HUDEP-2 (cell line): ENCODE data around the gene BRAT1.
A peak's percentile ranks its signal among the peaks of the same experiment; 100 is the strongest.
"Not testable (repeated sequence)": the region's sequence is repeated elsewhere in the genome, so short reads cannot be mapped to it uniquely, and the experiment has no call there.

Source experiments
- DNase-seq, 76 experiments: peaks; one replicate each; lab custom pipeline; 2025; ENCODE audit not compliant: unreplicated experiment in 76 of 76; lab: John Stamatoyannopoulos, UW

Gene BRAT1

DNA sequence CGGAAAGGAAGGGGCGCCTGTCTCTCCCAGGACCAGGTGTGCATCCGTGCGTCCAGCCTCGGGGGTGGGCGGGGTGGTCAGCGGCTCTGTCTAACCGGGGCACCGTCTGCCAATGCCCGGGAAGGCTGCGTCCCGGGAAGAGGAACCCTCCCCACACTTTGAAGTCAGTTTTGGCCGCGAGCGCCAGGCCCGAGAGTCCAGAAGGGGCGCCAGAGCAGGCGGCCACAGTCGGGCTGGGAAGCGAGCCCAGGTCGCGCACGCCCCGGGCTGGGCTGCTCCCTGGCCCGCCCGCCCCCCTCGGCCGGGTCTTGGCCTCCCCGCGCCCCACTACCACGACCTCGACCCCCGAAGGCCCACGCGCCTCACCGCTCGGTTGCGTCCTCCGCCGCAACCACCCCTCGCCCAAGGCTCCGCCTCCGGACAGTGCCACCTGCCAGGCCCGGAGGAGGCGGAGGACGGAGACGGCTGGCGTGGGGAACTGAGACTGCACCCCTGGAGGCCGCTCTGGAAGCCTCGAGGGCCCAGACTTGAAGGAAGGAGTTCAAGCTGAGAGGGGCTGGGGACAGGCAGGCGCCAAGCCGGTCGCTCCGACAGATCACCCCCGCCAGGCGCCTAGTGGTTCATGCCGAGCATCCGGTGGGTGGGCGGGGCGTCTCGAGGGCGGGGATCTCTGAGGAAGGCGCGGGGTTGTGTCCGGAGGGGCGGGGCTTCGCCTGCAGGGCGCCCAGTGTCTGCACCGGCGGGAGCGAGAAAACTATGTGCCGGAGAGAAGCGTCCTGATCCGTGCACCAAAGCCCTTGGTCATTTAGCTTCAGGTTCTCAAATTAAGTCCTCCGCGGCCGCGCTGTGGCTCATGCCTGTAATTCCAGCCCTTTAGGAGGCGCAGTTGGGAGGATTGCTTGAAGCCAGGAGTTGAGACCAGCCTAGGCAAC, at the start of gene BRAT1:
BRAT1 (minus strand) TSS at position 404 of the 932 bp plus-strand sequence. CDS start 1,093 bp downstream, outside the sequence.
- peak; percentile 43 to 99 (median 92) for DNase-seq

DNA sequence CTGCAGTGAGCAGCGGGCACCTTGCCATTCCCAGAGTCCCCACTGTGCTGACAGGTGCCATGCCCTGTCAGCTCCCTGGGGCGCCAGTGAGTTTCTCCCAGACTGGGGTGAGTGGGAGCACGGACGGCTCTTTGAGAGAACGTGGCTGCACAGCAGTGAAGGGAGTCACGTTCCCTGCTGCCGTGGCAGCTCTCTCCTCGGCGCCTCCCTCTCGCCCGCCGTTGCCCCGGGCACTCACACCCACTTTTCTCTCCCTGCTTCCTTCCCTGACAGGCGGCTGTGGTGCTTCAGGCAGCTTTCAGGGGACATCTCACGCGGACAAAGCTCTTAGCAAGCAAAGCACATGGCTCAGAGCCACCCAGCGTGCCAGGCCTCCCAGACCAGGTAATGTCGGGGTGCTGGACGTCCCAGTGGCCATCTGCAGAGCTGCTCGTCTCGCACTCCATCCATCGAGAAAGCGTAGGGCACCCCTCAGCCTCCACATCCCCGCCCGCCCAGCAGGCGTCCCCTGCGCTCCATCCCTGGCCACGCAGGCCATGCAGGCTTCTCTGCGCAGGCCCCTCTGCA, 49.4 kb upstream of the BRAT1 start:
- no peak for DNase-seq

DNA sequence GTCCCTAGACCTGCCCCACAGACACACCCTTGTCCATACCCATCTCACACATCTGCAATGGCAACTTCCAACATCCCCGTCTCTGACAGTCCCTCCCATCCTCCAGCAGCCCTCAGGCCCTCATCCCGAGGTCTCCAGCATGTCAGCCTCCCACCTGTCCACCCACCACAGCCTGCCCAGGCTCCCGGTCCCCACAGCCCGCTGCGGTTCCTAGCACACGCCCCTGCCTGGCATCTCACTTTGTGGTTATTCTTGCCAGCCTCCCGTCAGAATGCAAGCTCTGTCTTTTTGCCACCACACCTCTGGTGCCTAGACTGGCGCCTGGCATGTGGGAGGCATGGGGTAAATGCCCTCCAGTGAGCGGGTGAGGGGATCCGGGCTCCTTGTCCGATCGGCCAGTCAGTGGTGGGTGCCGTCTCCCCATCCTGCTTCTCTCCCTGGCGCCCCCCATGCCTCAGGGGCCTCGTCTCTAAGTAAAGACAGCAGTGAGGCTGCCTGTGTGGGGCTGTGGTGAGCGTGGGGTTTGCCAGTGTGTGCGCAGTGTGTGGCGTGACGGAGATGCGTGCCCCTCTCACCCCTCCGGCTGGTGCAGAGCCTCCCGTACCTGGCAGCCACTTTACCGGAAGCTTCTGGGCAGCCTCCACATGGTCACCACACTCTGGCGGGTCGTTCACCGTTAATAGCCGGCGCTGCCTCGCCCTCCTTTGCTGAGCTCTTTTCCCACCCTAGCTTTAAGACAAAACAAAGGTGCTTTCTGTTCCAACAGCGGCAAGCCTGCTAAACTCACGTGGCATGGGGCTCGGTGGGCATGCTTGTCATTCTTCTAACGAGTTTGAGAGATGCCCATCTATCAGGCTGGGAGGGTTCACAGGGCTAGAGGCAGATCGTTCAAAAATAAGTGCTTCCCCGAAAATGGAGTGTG, 48.0 kb upstream of the BRAT1 start:
- no peak for DNase-seq

DNA sequence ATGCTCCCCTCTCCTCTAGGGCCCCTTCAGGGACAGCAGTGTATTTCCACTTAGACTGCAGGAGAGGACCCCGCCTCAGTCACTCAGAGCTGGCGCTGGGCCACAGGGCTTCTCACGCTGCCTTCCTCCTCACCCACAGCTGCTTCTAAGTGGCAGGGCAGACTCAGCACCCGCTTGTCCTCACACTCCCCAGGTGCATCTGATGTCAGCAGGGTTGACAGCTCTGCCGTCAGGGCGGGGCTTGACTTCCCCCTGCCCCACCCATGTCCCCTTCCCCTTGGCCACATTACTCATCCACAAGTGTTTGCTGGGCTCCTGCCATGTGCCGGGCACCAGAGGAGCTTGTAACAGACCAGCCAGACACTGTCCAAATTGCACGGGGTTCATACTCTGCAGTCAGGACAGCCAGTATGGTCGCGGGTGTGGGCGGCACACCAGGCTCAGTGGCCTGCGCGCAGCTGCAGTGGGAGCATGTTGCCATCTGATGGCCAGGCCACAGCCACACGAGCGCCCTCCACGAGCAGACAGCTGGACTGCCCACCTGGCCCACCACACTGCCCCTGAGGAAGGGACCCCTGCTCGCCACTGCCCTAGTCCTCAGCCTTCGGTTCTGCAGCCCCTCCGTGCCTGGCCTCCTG, 47.2 kb upstream of the BRAT1 start:
- DNase-seq, result peak in 1 of 76 experiments; percentile 9

DNA sequence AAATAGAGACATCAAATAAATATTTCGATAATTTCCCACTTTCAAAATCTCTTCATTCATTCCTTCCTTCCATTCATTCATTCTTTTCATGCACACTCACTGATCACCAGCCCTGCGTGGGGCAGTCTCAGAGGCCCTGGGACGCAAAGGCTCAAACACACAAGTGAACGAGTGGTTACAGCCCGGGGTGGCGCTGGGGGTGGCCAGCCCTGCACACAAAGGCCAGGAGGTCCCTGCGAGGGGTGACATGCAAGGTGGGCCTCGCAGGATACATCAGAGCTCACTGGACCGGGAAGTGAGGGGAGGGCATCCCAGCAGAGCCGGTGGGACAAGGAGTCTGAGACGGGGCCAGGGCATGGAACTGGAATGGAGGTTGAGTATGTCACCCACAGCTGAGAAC, 46.6 kb upstream of the BRAT1 start:
- no peak for DNase-seq

DNA sequence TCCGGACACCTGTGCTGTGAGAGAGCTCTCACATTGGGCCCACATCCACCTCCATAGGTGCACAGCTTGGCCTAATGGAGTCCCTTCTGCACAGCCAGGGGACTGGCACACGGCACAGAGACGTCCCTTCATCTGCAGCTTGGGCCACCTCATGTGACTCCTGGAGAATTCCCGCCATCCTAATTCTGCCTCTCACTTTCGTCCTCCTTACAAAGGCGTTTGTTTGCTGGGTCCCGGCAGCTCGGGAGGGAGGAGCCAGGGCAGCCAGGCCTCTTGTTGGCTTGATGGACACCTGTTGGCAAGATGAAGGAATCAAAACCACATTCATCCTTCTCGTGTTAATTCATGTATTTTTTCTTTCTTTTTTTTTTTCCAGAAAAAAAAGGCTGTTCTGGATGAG, 45.7 kb upstream of the BRAT1 start:
- no peak for DNase-seq

DNA sequence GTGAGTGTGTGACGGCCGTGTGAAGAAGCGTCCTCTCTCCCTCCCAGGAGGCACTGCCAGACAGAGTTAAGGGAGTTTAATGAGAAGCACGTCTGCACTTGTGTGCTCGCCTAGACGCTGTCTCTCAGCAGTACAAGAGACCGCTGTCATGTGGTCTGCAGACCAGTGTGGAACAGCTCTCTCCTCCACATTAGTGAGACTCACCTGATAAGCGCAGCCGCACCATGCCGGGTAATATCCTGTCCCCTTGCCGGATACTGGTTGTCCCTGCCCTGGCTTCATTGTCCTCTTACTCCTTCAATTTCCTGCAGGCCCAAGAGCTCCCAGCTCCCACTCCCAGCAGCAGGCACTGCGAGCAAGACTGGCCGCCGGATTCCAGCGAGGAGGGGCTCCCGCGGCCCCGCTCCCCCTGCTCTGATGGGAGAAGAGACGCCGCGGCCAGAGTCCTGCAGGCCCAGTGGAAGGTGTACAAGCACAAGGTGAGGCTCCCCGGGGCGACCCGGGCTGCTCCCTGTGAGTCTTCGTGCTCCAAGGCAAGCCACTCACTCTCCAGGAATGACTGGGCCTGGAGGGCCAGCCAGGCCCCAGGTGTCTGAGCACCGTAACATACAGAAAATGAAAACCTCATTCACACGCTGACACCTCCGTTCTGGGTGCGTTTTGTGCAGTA, 43.0 kb upstream of the BRAT1 start:
- DNase-seq, result no peak

DNA sequence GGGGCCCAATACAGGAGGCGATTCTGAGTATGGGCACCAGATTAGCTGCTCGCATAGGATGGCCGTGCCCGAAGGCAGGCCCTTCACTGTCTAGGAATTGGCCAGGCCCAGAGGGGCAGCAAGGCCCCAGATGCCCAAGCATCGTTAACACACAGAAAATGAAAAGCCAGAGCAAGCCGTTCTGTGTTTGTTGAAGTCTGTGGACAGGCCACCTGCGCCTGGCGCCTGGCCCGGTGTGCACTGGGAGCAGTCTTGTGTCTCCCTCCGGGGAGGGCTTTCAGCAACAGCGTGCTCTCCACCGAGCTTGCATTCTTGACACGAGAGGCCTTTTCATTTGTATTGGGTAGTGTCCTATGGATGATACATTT, 41.9 kb upstream of the BRAT1 start:
- no peak for DNase-seq

DNA sequence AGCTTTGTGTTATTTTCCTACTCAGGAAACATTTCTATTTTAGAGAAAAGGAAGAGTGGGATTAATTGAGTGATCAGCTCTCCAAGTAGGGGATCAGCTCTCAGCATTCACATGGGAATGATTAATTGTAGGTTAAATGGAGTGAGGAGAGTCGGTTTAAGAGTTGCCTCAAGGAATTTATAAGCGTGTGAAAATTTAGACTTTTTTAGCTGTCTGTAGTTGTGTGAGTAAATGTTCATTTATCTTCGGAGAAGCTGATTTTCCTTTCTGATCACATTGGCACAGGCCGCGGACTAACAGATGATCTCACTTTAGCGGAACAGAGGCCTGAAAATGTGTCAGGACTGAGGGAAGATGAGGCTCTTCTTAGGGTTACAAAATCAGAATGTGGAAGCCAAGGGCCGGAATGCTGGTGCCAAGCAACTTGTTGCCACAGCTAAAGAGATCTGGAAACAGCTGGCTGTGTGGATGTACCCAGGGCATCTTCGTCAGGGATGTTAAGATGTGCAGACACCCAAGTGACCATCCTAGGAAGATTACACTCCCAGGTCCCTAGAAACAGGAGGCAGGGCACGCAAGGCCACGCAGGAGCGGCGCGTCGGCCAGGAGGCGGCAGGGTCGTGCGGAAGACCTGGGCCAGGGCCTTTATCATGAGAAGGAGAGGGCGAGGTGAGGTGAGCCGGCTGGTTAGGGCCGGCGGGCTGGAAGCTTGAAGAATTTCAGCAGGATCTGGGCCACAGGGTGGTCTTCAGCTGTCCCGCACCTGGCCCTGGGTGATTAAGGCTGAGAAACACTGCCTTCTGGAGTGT, 41.3 kb upstream of the BRAT1 start:
- DNase-seq, result no peak

DNA sequence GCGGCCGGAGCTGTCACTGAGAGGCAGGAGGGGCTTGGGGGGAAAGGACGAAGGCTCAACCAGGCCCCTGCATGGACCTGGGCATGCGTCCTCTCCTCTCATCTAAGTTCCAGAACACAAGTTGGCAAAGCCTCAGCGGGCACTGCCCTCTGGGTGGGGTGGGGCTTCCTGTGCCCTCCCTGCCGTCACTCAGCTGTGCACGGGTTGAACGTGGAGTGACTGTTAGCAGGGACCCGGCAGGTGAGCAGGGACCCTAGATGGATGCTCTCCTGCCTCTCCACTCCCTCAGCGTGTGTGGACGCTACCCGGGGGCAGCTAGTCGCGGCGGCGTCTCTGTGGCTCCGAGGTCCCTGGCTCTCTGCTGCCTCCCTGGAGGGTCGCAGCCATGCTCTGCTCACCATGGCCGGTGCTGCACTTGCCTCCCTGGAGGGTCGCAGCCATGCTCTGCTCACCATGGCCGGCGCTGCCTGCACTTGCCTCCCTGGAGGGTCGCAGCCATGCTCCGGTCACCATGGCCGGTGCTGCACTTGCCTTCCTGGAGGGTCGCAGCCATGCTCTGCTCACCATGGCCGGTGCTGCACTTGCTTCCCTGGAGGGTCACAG, 40.0 kb upstream of the BRAT1 start:
- no peak for DNase-seq

DNA sequence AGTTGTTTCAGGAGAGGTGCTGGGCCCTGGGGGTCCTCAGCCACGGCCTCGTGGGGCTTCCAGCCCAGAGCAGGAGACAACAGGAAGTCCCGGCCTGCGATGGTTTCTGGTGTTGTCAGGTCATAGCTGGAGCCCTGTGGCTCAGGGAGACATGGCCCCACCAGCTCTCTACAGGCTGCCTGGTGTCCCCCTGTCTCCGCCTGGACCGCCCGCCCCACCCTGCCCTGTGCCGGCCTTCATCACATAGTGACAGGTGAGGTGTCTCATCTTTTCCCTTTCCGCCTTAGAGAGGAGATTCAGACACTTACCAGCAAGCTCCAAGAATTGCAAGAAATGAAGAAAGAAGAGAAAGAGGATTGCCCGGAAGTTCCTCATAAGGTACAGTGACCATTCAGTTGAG, 39.3 kb upstream of the BRAT1 start:
- no peak for DNase-seq

DNA sequence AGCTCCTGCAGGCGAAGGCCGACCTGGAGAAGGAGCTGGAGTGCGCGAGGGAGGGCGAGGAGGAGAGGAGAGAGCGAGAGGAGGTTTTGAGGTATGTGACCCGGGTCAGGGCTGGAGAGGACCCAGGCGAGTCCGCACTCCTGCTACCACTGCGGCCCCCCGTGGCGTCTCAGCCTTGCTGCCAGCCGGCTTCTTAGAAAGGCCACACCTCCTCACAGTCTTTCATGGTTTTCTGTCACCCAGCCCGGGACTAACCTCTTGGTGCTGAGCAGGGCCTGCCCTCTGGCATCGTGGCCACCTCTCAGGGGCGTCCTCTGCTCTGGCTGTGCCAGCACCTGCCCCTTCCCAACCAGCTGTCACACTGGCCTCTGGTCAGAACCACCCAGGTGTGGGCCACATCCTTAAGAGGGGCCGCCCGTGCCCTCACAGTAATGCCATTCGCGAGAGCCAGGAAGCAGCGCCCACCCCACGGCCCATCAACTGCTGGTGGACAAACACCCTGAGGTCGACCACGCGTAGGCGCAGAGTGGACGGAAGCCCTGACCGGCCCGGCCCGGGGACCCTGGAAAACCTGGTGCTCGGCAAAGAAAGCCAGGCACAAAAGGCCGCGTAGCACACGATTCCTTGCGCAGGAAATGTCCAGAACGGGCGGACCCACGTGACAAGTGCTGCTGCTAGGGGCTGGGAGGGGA, 37.9 kb upstream of the BRAT1 start:
- DNase-seq, result no peak

DNA sequence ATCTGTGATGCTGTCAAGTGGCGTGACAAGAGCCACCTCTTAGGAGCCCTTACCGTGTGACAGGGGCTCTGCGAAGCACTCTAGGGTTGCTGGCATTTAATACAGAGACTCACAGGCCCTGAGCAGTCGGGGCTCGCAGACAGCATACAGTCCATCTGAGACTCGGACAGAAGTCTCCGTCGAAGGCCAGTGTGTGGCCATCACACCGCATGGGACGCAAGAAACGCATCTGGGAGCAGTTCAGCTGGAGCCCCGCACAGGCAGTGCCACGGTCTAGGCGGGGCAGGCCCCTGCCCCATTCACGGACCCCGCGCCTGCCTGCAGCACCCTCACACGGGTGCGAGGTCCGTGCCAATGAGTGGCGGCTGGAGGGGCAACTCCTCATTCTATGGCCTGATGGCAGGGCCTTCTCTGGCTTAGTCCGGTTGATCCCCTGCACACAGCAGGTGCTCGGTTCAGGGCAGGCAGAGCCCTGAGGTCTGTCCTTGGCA, 37.1 kb upstream of the BRAT1 start:
- DNase-seq, result no peak

DNA sequence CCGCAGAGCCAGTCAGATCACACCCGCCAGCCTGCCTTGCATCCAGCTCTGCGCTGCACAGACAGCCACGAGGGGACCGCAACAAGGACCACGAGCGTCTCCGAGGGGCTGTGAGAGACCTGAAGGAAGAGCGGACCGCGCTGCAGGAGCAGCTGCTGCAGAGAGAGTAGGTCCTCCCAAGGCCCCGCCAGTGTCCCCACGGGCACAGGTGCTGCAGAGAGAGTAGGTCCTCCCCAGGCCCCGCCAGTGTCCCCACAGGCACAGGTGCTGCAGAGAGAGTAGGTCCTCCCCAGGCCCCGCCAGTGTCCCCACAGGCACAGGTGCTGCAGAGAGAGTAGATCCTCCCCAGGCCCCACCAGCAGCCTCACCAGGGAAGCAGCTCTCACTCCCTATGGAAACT, 34.6 kb upstream of the BRAT1 start:
- not testable (repeated sequence) for DNase-seq

DNA sequence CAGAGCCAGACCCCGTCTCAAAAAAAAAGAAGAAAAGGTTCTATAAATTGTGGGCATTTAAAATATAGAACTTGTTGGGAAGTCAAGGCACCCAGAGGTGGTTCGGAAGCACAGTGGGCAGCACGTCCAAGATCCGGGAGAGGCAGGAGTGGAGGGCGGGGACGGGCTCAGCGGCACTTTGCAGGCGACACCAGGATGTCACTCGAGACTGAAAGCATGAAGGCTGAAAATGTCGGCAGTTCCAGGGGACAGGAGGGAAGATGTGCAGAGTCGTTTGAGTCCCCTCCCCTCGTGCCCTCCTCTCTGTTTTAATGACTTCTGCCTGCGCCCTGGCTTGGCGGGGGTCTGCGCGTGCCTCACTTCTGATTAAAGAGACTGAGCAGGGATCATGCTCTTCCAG, 34.0 kb upstream of the BRAT1 start:
- DNase-seq, result no peak

DNA sequence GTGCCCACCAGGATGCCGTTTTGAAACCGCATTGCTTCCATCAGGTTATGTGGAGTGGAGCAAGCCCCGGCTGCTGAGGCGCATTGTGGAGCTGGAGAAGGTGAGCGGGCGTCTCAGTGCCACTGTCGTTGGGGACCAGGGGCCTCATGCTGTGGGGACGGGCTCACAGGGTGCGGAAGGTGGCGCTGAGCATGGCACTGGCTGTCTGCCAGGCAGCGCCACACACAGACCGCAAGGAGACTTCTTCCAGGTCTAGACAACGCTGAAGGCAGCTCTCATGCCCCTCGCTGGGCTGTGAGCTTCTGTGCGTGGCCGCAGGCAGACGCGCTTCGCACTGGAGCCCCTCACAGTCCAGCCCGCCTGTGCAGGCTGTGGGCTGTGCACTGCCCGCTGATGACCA, 32.5 kb upstream of the BRAT1 start:
- DNase-seq, result no peak

DNA sequence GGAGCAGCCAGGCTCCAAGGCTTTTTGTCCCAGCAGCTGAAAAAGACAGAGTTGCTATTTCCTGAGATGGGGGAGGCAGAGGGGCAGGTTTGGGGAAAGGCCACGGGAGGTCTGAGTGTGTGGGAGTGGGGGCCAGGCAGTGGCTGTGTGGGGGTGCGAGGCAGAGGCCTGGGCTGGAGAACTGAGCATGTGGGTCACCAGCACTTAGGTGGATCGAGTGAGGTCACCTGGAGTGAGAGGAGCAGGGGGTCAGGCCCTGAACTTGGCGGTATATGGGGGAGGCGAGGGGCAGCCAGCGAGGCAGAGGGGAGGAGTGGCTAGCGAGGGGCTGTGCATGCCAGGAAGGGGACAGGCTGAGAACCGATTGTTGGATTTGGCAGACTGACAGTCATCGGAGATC, 31.8 kb upstream of the BRAT1 start:
- no peak for DNase-seq

DNA sequence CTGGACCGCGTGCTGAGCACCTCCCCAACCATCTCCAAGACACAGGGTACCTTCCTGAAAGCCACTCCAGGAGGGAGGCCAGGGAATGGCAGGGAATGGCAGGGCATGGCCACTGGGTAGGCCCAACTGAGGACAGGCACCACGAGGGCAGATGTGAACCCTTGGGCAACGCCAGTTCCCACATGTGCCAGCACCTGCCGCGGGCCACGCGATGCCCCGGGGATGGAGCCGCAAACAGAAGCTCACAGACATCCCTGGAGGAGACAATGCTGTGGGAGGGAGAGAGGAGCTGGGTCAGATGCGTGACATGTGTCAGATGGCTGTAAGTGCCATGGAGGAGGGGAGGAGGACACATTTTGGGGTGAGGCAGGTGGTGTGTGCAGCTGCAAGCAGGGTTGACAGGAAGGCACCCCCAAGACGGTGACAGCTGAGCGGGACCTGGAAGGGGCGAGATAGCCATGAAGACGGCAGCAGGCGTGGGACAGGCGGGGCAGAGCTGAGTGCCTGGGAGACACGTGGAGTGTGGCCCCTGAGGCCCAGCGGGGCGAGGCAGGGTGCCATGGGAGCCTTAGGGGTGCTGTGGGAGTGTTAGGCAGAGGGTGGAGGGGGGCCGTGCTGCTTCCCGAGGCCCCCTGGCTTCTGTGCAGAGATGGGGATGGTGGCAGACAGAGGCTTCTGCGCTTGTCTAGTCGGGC, 31.1 kb upstream of the BRAT1 start:
- no peak for DNase-seq
